Posterior vena cava (tissue), 2 donors: ENCODE data around the gene EML4. TPM values are rescaled to one million over a fixed set of nuclear protein-coding genes. Genes with fewer than 3 reads are reported as not detected.
"Not testable (repeated sequence)": the region's sequence is repeated elsewhere in the genome, so short reads cannot be mapped to it uniquely, and the experiment has no call there.

ENCODE experiments used
- DNase-seq: peaks from one replicate; pipeline ENCODE4 v3.0.0-alpha.2; 2020; ENCODE audit warnings: low spot score
- intact Hi-C, 2 donors: fragments of 100-400 bp; cut with DNase I; formaldehyde crosslinking; loops; one replicate each; pipeline versions ENCODE4 v1.14.1 to v1.14.2; 2022 to 2023
- total RNA-seq, 2 donors: library from RNA; stranded (reverse); fragmentation: NEBNext Ultra II Directional; extraction: Animal tissue kit (Norgen Biotek cat#: 25700); gene quantifications; one replicate each; pipeline ENCODE4 v1.2.1, GENCODE V29; 2021
- donor health status: DM: yes; HTN: yes; CAD: no.
- donor health status: DM: yes; HTN: yes; CAD: no.

EML4 gene
- total RNA-seq, 2 donors from 2014 or later: 33.9 to 36.6 TPM

DNA sequence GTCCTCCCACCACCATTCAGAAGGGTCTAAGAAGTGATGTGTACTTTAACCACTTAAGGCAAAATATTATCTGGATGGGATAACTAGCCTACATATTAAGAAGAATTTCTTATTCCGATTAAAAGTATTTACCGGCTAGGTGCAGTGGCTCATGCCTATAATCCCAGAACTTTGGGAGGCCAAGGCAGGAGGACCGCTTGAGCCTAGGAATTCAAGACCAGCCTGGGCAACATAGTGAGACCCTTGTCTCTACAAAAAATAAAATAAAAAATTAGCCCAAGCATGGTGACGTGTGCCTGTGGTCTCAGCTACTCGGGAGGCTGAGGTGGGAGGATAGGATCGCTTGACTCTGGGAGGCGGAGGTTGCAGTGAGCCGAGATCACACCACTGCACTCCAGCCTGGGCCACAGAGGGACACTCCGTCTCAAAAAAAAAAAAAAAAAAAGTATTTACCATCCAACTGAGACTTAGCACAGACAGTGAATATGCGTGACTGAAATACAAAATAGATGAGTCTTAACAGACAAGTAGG lies 34.7 kb upstream of the EML4 start:
- DNase-seq: not testable (repeated sequence)
- intact Hi-C loops: loop anchor here in 1 of 2 donors (5.0 kb wide), 1 partner anchor 33 kb away; the partner anchor contains the start of gene EML4

DNA sequence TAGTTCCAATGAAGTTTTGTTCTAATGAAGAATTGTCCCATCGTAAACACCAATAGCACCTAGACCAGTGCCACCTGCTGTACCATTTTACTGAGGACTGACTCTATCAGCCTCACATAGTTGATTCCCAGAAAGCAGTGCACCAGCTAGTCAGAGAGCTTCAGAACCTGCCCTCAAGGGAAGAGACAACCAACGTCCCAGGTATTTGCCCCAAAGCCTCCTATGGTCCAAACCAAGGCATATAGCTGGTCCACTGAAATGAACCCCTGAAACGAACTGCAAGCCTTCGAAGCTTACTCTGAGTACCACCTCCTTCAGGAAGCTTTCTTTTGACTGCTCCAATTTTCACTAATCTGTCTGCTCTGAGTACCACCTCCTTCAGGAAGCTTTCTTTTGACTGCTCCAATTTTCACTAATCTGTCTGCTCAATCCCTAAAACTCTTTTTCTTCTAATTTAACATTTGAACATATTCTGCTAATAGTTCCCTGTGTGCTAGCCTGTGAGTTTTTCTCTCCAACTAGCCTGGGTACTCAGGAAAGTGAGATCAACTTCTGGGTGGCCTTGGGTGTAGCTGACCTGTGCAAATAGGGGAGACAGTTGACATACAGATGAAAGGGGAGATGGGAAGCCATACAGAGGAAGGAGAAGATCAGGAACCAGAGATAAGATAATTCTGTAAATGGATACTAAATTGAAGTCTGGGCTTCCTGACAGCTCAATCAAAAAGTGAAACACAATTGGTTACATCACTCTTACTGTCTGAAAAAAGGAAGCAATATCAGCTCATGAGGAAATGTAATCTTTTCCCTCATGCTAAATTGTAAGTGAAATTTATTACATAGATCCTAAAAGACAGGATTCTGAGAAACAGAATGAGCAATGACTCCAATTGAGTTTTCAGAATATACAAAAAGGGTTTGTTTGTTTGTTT lies 33.5 kb upstream of the EML4 start:
- intact Hi-C loops: no loop called here
- no peak for DNase-seq

DNA sequence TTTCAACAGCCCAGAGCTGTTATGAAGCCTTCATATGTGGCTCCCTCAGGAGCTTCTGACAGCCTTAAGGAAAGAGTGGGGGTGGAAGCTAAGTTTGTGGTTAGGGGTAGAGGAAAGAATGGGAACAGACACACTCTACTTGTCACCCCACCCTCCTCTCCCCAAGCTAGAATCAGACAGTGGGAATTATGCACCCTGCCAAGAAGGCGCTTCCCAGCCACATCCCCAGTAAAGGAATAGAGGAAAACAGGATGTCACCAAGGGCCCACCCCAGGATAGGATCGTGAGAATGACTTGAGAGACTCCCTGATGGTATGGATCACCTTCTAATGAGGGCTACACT lies 32.4 kb upstream of the EML4 start:
- DNase-seq: no peak
- intact Hi-C loops: no loop called here

DNA sequence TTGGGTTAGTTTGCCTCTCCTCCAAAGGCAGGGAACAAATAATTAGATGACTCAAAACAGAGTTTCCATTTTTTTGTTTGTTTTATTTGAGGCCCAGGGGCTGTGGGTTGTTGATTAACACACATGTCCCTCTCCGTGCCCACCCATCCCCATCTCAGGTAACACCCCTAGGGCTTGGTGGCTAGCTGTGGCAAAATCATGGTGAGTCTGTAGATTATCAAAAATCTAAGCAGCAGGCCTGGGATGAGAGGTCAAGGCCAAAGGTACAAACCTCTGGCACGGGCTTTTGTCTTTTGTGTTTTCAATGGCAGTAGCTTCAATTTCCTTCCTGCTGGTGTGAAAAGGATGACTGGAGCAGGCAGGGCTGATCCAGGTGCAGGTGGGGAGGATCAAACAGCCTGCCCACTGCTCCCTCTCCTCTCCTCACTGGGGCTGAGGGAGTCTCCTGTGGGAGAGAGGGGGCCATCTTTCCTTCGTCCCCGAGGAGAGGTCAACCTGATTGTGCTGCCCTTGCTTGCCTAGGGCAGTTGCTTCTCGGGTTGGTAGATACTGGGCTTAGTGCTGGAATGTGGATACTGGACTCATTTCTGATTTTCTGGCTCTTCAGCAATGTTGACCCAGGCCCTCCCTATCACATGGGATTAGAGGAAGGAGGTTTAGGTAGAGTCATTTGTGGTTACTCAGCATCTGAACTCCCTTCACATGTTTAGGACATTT lies 31.9 kb upstream of the EML4 start:
- DNase-seq: no peak
- intact Hi-C loops: no loop called here

DNA sequence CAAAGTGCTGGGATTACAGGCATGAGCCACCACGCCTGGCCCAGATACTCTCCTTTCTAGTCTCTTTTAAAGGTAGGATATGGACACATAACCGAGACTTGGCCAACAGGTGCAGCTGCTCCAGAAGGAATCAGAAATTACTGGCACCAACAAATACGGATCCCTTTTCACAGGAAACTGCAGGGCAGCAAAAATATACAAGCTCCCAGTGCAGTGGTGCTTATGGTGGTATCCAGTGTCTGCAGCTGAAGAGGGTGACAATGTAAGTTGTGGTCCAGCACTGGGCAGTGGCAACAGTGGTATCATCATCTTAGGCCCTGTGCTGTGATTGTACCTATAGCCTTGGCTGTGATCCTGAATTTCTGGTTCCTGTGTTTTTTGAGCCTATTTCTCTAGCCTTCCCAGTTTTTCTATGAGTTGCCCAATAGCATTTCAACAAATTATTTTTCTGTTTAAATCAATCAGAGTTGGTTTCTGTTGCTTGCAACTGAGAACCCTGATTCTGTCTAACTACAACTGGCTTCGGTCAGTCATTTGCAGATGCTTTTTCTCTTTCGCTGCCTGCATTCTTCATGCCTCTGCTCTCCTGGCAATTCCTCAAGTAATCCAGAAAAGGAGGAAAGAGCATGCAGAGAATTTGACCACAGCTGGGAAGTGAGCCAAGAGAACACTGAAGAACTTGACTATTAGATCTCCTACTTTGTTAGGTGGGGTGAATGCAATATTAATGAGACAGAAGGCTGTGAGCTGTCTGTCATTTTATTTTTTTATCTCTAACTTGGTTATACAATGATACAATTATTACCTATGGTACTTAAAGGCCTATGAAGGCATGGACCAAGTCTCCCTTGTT lies 30.8 kb upstream of the EML4 start:
- DNase-seq: no peak
- intact Hi-C loops: no loop called here

GRCh38 chr2:42139101-42139500 lies 30.1 kb upstream of the EML4 start:
- no peak for DNase-seq
- intact Hi-C loops: no loop called here

- no peak for DNase-seq
- intact Hi-C loops: no loop called here
Observed at GRCh38 chr2:42140496-42140895, 28.7 kb upstream of the EML4 start.

- DNase-seq: peak; percentile 85
- intact Hi-C loops: no loop called here
Observed at GRCh38 chr2:42141687-42142546, 27.2 kb upstream of the EML4 start.

DNA sequence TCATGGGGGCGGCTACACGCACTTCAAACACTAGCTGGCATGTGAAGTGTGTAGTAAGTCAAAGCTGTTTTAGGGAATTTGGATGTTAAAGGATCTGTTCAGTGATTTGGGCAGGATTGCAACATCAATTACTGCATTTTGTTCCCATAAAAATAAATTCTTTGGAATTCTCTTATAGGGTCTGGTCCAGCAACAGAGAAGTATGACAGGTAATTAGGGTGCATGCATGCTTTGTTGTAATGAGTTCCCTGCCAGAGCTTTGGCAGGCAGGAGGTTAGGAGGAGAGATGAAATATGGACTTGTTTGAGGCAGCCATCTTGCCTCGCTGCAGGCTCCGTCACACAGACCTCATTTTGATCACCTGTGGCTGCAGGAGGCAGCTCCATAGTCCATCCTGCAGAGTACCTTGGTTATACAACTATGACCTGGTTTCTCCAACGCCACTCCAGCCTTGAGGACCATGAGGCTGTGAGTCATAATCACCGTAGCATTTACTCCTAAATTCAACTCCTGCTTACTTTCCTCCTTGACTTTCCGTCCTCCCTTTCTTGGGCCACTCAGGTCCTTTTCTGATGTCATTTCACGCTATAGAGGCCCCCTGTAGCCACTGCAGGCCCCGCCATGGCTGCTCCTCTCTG lies 26.5 kb upstream of the EML4 start:
- no peak for DNase-seq
- intact Hi-C loops: no loop called here

GRCh38 chr2:42147641-42148274 lies 21.4 kb upstream of the EML4 start:
- DNase-seq: no peak
- intact Hi-C loops: no loop called here

- DNase-seq: no peak
- intact Hi-C loops: no loop called here
Observed at GRCh38 chr2:42150159-42150558, 19.0 kb upstream of the EML4 start.

- DNase-seq: no peak
- intact Hi-C loops: no loop called here
Observed at GRCh38 chr2:42153944-42154581, 15.1 kb upstream of the EML4 start.

GRCh38 chr2:42156721-42157120 lies 12.4 kb upstream of the EML4 start:
- intact Hi-C loops: no loop called here

GRCh38 chr2:42161444-42161843 lies 7.7 kb upstream of the EML4 start:
- intact Hi-C loops: no loop called here
- DNase-seq: no peak

More at GRCh38 chr2:42156721-42157120, 12.4 kb upstream of the EML4 start:
- DNase-seq: no peak

DNA sequence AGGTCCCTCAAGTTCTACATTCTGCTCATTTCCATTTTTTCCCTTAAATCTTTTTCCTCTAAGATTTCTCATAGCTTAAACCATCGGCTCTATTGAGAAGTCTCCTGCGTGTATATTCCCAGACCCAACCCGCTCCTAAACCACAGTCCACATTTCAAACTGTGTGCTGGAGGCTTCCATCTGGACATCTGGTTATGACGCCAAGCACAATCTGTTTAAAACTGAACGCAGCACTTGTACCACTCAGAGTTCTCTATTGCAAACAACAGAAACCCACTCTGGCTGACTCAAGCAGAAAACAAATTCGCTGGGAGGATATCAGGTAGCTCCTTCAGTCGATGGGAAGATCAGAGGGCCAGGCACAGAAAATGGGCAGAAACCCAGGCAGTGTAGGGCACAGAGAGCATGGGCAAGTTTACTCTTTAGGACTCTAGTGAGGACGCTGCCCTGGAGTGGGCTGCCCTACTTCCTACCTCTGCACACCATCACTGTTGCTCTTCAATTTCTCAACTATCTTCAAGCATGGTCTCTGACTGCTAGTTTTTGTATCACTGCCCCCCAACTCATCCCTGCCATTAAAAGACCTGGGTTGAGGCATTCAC lies 5.6 kb upstream of the EML4 start:
- intact Hi-C loops: no loop called here
- no peak for DNase-seq

- DNase-seq: no peak
- intact Hi-C loops: no loop called here
Observed at GRCh38 chr2:42164046-42164445, 5.1 kb upstream of the EML4 start.

GRCh38 chr2:42164971-42165370 lies 4.2 kb upstream of the EML4 start:
- no peak for DNase-seq
- intact Hi-C loops: loop anchor here in 1 of 2 donors (5.0 kb wide), 1 partner anchor 33 kb away; no protein-coding TSS in a partner anchor
